GM15510 (cell line): ENCODE results near the gene CCDC149.

Source experiments
- POLR2A ChIP-seq: IDR thresholded peaks from 3 replicates; pipeline ENCODE4 v1.6.1; 2011; ENCODE audit warnings: borderline replicate concordance; ENCODE audit not compliant: insufficient read length; ENCODE audit errors: extremely low read depth

CCDC149 gene

GRCh38 chr4:24924309-24924781, 11.5 kb upstream of the CCDC149 start:
- TF ChIP-seq POLR2A, result no peak

DNA sequence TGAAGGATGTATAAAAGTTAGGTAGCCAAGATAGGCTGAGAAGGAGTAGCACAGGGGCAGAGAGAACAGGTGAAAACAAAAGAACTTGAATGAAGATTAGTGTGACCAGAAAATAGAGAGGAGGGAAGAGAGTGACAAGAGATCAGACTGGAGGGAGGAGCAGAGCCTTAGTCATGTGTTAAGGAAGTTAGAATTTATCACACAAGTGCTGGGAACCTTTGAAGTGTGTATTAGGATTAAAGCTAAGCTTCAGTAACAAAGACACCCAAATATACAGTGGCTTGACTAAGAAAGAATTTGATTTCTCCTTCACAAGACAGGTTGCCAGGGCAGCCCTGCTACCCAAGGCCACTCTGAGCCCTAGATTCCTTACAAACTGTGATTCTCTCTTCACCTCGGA, 10.7 kb upstream of the CCDC149 start:
- TF ChIP-seq POLR2A, result no peak

DNA sequence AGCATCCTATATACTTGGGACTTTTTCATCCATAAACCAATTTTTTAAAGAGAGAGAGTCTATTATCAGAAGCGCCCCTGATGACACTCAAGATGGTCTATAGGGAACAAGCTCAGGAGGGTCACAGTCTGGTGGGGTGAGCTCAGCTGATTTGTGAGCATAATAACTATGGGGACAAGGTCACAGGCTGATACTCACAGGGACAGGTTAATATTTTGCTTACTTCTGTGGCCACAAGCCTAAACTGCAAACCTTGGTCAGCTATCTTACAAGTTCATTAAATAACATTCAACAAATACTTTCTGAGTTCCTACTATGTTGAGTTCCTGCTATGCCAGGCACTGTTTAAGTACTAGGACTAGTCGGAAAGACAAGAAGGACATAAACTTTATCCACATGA, 10.2 kb upstream of the CCDC149 start:
- TF ChIP-seq POLR2A, result no peak

GRCh38 chr4:24922416-24922815, 9.6 kb upstream of the CCDC149 start:
- no peak for TF ChIP-seq POLR2A

DNA sequence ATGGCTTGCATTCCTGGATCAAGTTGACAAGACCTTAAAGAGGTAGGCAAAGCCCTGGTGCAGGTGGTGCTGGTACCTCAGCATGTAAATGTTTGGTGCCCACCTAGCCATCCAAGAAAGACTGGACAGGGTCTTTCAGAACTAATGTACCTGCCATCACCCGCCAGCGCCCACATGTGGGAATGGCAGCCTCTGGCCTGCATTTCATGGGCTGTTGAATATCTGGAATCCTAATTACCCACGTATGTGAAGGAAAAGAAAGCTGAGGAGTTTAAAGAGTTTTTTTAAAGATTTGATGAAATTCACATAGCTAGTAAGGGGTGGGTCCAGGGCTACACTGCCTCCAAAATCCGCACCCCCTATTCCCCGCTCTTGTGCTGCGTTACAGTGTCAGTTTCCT, 8.6 kb upstream of the CCDC149 start:
- TF ChIP-seq POLR2A, result no peak

DNA sequence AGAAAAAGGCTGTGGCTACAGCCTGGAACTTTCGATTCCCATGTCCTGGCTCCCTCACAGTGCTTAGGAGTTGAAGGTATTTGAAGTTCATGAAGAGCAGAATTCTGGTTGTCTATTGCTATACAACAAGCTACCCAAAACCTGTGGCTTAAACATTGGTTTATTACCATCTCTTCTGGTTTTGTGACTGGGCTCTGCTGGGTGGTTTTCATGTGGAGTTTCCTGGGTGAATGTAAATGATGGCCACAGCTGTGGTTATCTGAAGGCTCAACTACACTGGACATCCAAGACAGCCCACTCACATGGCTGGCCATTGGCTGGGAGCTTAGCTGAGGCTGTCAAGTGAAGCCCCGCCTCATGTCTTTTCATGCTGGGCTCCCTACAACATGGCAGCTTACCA, 7.2 kb upstream of the CCDC149 start:
- no peak for TF ChIP-seq POLR2A

DNA sequence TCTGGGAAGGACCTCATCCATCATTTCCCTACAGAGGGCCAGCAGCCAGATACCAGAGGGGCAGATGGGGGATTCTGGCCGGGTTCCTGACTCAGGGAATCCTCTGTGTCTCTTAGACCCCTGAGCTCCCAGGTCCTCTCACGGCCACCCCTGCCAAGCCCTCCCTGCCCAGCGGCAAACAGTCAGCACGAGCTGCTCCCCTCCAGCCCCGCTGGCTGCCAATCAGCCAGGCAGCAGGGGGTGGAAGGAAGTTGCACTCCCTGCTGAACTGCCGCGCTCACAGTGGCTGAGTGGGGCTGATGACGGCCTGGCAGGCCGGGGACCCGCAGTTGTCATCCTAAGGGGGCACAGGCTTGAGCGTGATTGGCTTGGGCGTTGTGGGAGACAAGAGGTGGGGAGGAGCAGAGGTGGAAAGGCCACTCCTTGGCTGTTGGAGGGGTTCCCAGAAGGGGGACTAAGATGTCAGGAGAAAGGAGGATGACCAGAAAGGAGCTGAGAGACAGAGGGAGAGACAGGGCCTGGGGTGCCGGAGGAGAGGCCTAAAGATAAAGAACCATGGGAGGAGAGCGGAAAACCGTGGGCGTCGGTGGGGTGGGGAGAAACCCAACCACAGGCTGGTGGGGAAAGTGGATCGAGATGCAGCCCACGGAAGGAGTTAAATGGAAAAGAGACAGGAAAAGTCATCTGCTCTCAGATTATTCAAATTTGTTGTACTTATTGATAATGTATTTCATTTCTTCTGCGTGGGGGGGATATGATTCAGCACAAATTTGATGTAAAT, 4.4 kb upstream of the CCDC149 start:
- TF ChIP-seq POLR2A, result no peak

DNA sequence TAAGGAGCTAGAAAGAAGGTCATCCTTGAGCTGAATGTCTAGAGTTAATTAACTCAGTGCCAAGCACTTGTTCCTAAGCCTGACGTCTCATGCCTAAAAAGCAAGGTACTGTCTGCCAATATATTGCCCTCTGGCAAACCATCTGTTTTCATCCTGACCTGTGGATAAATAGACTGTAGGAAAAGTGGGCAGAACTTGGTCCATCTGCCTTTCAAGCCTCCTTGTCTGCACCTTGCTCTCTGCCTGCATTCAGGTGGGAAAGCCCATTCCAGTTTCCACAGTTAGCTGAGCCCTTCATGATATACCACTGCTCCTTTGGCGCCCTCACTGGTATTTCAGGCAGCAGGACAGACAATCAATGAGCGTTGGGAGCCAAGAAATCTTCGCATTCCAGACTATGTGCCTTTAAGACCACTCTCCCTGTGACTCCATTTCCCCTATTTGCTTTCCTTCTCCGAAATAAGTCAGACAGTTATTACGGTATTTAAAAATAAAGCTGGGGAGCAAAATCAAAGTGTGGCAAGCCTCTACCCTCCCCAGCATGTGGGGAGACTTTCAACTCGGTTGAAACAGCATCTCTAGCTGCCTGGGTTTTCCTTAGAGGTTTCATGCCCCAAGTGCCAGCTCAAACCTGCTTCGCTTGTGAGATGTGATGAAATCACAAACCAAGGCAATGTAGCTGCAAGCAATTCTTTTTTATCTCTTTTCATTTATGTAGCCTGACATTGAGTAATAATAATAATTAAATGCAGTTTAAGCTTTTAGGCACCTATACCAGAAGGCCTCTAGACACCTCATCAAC, 2.5 kb upstream of the CCDC149 start:
- no peak for TF ChIP-seq POLR2A

- TF ChIP-seq POLR2A, result no peak
Measured at GRCh38 chr4:24914460-24914859, 1.6 kb upstream of the CCDC149 start.

DNA sequence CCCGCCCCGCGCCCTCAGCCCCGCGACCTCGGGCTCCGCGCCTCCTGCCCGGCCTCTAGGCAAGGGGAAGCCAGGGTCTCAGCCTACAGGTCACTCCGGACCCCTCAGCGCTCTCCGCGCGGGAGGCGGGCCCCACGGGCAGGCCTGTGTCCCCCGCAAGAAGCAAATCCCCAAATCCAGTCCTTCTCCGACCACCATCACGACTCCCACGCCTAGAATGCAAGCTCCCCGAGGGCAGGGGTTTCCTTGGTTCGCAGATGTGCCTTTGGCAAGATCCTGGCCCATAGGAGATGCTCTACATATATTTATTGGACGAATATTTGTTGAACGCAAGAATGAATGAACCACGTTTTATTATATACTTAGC, 260 bp upstream of the CCDC149 start:
- TF ChIP-seq POLR2A, result no peak

GRCh38 chr4:24910499-24910898, 2.3 kb downstream of the CCDC149 start:
- TF ChIP-seq POLR2A, result no peak

- TF ChIP-seq POLR2A, result no peak
Measured at GRCh38 chr4:24897639-24898038, 15.2 kb downstream of the CCDC149 start.

DNA sequence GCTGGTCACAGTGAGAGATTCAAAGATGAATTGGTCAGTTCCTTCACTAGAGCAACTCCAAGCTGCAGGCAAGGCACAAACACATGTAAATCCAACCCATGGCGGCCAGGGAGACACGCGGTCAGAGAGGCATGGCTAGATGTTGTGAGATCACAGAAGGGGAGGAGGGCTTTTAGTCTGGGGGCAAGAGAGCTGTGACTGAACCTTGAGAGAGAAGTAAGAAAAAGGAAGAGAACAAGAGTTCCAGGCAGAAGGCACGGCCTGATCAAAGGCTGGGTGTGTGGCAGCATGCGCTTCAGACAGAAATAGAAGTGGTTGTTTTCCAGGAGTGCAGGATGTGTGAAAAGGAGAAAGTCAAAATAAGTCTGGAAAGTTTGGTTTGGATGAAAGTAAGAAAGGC, 15.9 kb downstream of the CCDC149 start:
- no peak for TF ChIP-seq POLR2A

DNA sequence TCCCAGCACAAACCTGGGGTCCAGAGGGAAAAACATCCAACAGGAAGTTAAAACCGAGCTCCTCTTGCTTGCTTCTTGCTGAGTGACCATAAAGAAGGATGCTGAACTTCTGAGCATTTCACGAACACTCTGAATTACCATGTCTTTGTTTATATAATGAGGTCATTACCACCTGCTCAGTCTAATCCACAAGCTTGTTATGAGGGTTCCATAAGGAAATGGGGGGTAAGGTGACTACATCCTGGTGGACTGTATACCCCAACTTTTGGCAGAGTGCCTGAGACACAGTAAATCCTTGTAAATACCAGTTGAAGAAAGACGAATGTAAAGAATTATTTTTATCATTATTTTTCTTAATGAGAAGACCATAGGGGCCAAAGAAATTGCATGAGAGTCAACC, 16.8 kb downstream of the CCDC149 start:
- TF ChIP-seq POLR2A, result no peak

DNA sequence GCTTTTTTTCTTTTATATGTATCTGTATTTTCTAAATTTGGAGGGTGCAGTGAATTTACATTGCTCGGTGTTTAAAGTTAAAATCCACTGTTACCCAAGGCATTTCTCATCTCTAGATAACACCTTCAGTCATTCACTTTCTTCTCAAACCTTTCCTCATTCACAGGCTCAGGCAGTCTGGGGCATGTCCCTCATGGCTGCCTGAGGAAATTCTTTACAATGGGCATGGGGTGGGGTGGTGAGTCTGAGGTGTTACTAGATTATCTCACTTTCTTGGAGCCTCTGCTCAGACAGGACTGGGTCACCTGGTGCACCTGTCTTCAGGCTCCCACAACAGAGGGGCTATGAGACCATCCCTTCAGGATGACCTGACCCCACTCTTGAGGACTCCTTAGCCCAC, 17.4 kb downstream of the CCDC149 start:
- TF ChIP-seq POLR2A, result no peak

DNA sequence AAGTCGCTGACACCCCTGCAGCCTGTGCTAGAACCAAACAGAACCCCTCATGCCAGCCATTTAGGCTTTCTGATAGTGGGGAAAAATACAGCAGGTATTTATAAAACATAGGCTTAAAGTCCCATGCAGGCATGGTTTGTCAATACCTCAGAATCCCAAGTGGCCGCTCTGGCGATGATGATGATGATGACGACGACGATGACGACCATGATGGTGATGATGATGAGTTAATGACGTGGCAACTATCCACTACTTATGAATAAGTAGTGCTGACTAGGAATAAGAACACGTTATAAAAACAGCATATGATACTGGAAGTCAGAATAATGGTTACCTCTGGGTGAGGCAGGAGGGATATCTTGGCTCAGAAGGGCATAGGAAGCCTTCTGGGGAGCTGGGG, 18.0 kb downstream of the CCDC149 start:
- TF ChIP-seq POLR2A, result no peak
